Mammary epithelial cell (primary cell): ENCODE measurements around the gene MBD6.

Experiments used
- EZH2 ChIP-seq: IDR thresholded peaks from 2 replicates; pipeline ENCODE4 v1.6.1; 2012; ENCODE audit warnings: low read length, inconsistent platforms, borderline replicate concordance
- TF ChIP-seq, protein P1 (sequence below), 2 donors: IDR thresholded peaks in 1 of 2; conservative IDR thresholded peaks in 1 of 2; 2 replicates each; pipeline ENCODE4 v1.5.1; 2011 to 2012; ENCODE audit warnings: inconsistent platforms in 2 of 2, low read length in 2 of 2, mild to moderate bottlenecking in 2 of 2, control low read depth in 1 of 2, low read depth in 1 of 2; ENCODE audit not compliant: insufficient read depth in 1 of 2; ENCODE audit errors: extremely low read depth in 1 of 2

DNA sequence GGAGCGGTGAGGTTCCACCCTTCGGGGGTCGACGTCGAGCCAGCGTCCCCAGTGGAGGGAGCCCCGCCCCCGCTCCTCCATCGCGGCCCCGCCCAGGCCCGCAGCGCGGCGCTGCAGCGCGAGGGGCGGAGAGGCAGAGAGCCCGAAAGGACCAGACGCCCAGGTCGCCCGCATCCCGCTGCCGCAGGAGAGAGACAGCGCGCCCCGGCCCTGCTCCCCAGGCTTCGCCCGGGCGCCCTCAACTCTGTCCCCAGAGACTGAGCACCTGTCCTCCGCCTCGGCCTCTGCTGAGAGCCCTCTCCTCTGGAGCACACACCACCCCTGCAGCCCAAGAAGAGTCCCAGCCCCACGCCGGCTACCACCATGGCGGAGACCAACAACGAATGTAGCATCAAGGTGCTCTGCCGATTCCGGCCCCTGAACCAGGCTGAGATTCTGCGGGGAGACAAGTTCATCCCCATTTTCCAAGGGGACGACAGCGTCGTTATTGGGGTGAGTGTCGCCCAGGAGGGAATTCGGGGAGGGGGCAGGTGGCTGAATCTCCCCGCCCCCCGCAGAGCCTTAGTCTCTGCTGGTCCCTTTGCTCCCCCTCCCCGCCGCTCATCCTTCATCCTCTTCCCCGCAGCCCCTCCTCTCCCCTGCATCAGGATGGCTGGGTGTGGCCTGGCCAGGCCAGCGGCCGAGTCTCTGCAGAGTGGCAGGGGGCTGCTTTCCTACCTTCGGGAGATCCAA is 27.5 kb downstream of the MBD6 start, which contains the start of gene KIF5A:
- TF ChIP-seq, protein P1, sequence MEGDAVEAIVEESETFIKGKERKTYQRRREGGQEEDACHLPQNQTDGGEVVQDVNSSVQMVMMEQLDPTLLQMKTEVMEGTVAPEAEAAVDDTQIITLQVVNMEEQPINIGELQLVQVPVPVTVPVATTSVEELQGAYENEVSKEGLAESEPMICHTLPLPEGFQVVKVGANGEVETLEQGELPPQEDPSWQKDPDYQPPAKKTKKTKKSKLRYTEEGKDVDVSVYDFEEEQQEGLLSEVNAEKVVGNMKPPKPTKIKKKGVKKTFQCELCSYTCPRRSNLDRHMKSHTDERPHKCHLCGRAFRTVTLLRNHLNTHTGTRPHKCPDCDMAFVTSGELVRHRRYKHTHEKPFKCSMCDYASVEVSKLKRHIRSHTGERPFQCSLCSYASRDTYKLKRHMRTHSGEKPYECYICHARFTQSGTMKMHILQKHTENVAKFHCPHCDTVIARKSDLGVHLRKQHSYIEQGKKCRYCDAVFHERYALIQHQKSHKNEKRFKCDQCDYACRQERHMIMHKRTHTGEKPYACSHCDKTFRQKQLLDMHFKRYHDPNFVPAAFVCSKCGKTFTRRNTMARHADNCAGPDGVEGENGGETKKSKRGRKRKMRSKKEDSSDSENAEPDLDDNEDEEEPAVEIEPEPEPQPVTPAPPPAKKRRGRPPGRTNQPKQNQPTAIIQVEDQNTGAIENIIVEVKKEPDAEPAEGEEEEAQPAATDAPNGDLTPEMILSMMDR (conservative IDR thresholded peaks at IDR 0.05 in 1 of 2, IDR thresholded peaks at IDR 0.05 in 1 of 2; ENCODE audit: extremely low read depth in 1 of 2, insufficient read depth in 1 of 2, low read depth in 1 of 2, low read length in 2 of 2): peak in 1 of 2 donors; percentile 18
- no peak for TF ChIP-seq EZH2
